SU-DHL-6 (cell line): Measurements from ENCODE around the gene SRD5A1.

ENCODE experiments used
- H2AFZ ChIP-seq: fragments of 200-600 bp; sonication (generic); 2 replicates; pipeline ENCODE4 v1.6.1; 2014; ENCODE audit warnings: low read depth, mild to moderate bottlenecking, moderate library complexity, mixed read lengths, antibody characterized with exemption, low read length; ENCODE audit not compliant: severe bottlenecking
- H3F3A ChIP-seq: fragments of 200-600 bp; shearing (Covaris generic); 2 replicates; pipeline ENCODE4 v1.6.0; 2016; ENCODE audit warnings: antibody characterized with exemption, mild to moderate bottlenecking; ENCODE audit not compliant: insufficient read depth
- H3K27ac ChIP-seq: fragments of 200-600 bp; sonication (generic); 2 replicates; pipeline ENCODE4 v1.5.1; 2016; ENCODE audit warnings: low read depth, mild to moderate bottlenecking, low read length, moderate library complexity, mixed read lengths
- H3K27me3 ChIP-seq: fragments of 200-600 bp; sonication (generic), shearing (Covaris generic); 2 replicates; pipeline ENCODE4 v1.6.0; 2014; ENCODE audit warnings: mild to moderate bottlenecking, low read length
- H3K36me3 ChIP-seq: fragments of 200-600 bp; sonication (generic); 2 replicates; pipeline ENCODE4 v1.6.1; 2014; ENCODE audit warnings: mild to moderate bottlenecking, low read length, mixed read lengths
- H3K4me2 ChIP-seq: fragments of 300-600, 200-600 bp; shearing (Covaris generic), sonication (generic); 2 replicates; pipeline ENCODE4 v1.6.0; 2014; ENCODE audit warnings: low read length, low read depth, mild to moderate bottlenecking; ENCODE audit not compliant: poor library complexity, severe bottlenecking
- H3K4me3 ChIP-seq: fragments of 200-600 bp; sonication (generic); 2 replicates; pipeline ENCODE4 v1.5.1; 2014; ENCODE audit warnings: antibody characterized with exemption, low read length, mild to moderate bottlenecking, mixed read lengths; ENCODE audit not compliant: insufficient read depth, poor library complexity, severe bottlenecking
- H3K79me2 ChIP-seq: fragments of 200-600 bp; sonication (generic); 2 replicates; pipeline ENCODE4 v1.6.1; 2014; ENCODE audit warnings: mild to moderate bottlenecking, low read length, moderate library complexity; ENCODE audit not compliant: insufficient read depth
- H3K9ac ChIP-seq: fragments of 200-600 bp; sonication (generic); 2 replicates; pipeline ENCODE4 v1.7.0; 2014; ENCODE audit warnings: mild to moderate bottlenecking, low read length
- H3K9me2 ChIP-seq: fragments of 200-600 bp; sonication (generic); replicated peaks from 2 replicates; pipeline ENCODE4 v1.6.1; 2014; ENCODE audit warnings: low read length; ENCODE audit not compliant: insufficient read depth
- H3K9me3 ChIP-seq: fragments of 200-600 bp; sonication (generic); 2 replicates; pipeline ENCODE4 v1.6.1; 2014; ENCODE audit warnings: low read length, mixed read lengths; ENCODE audit not compliant: insufficient read depth
- H4K20me1 ChIP-seq: fragments of 200-600 bp; sonication (generic); 2 replicates; pipeline ENCODE4 v1.6.1; 2014; ENCODE audit warnings: low read depth, mild to moderate bottlenecking, antibody characterized with exemption, low read length, moderate library complexity, mixed read lengths
- EZH2phosphoT487 ChIP-seq: fragments of 200-600 bp; sonication (generic), shearing (Covaris generic); conservative IDR thresholded peaks from 2 replicates; pipeline ENCODE4 v1.6.1; 2018; ENCODE audit warnings: mild to moderate bottlenecking, antibody characterized with exemption, low read length, moderate library complexity, mixed read lengths
- TF ChIP-seq, protein P1 (sequence below): fragments of 200-600 bp; sonication (generic); IDR thresholded peaks from one replicate; pipeline ENCODE4 v1.5.1; 2017; ENCODE audit warnings: antibody characterized with exemption, mild to moderate bottlenecking, low read length, moderate library complexity; ENCODE audit not compliant: insufficient read depth, poor library complexity, severe bottlenecking

The SRD5A1 gene

DNA sequence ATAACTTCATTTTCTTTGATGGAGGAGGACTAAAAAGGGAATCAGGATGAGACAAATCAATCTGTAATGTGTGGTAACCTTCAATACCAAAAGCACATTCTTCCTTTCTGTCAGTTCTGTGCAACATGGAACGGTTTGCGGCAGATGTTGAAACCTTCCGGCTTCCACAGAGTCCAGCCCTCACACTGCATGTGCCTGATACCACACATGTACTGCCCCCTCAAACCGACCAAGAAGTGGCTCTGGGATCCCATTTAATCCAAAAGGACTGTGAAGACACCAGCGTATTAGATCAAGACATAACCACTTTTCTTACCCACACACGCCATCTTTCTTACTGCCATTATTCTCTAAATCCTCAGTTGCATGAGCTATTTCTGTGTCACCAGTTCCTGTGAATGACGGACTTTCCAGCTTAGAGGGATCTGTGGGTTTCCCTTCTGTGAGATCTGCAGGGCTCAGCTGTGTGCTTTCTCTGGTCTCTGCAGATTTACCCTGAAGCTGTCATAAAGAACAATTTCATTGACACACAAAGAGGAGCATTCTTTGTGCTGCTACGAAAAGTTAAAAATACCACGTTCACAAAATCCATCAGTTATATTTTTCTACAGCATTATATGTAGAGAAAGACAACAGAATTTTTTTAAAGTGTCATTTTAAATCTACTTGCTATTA is 26.2 kb upstream of the SRD5A1 start:
- Histone ChIP-seq H3K4me3 (no peak overlapping the region), H3K4me2 (no peak overlapping the region)

DNA sequence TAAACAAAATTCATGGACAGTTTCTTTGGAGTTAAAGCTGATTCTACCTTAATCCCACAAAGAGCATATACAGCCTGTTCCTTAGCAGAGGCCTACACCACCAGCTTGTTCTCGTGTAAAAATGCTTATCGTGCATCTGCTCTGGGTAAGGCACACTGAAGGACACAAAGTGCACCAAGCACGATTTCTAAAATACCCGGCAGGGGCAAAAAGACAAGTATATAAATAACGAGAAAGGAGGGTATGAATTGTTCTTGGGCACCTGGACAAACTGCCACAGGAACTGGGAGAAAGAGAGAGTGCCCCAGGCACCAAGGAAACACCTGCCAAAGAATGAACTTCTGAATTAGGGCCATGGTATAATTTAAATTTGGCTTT is 25.7 kb upstream of the SRD5A1 start:
- no peak overlapping the region for H3K4me3 ChIP-seq
- H3K27me3 ChIP-seq, result no peaks in the 10 kb centered on the region
- H3K9me2 ChIP-seq, result no peaks in the 10 kb centered on the region
- H3K9me3 ChIP-seq, result no peaks in the 10 kb centered on the region
- H3K27ac ChIP-seq, result no peak overlapping the region
- H3K4me2 ChIP-seq, result no peak overlapping the region
- no peaks in the 10 kb centered on the region for H4K20me1 ChIP-seq
- no peak overlapping the region for H2AFZ ChIP-seq
- no peak for TF ChIP-seq EZH2phosphoT487
- TF ChIP-seq, protein P1, sequence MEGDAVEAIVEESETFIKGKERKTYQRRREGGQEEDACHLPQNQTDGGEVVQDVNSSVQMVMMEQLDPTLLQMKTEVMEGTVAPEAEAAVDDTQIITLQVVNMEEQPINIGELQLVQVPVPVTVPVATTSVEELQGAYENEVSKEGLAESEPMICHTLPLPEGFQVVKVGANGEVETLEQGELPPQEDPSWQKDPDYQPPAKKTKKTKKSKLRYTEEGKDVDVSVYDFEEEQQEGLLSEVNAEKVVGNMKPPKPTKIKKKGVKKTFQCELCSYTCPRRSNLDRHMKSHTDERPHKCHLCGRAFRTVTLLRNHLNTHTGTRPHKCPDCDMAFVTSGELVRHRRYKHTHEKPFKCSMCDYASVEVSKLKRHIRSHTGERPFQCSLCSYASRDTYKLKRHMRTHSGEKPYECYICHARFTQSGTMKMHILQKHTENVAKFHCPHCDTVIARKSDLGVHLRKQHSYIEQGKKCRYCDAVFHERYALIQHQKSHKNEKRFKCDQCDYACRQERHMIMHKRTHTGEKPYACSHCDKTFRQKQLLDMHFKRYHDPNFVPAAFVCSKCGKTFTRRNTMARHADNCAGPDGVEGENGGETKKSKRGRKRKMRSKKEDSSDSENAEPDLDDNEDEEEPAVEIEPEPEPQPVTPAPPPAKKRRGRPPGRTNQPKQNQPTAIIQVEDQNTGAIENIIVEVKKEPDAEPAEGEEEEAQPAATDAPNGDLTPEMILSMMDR, result no peak
- H3K9ac ChIP-seq, result no peak overlapping the region
- no peaks in the 10 kb centered on the region for H3F3A ChIP-seq
- H3K36me3 ChIP-seq, result peaks cover 60% of the 10 kb centered on the region
- H3K79me2 ChIP-seq, result 0 out of 2 replicates have a peak, but pooled peaks cover under 1% of the 10 kb centered on the region

More for the DNA sequence above, 26.2 kb upstream of the SRD5A1 start:
- no peak overlapping the region for H2AFZ ChIP-seq
- no peaks in the 10 kb centered on the region for H3K9me3 ChIP-seq
- H3K27ac ChIP-seq, result no peak overlapping the region
- no peak overlapping the region for H3K9ac ChIP-seq
- H3K27me3 ChIP-seq, result no peaks in the 10 kb centered on the region
- H4K20me1 ChIP-seq, result no peaks in the 10 kb centered on the region
- peaks cover 58% of the 10 kb centered on the region for H3K36me3 ChIP-seq
- no peak for TF ChIP-seq EZH2phosphoT487
- TF ChIP-seq, protein P1, result no peak
- H3K79me2 ChIP-seq, result no peaks in the 10 kb centered on the region
- H3F3A ChIP-seq, result no peaks in the 10 kb centered on the region
- no peaks in the 10 kb centered on the region for H3K9me2 ChIP-seq

DNA sequence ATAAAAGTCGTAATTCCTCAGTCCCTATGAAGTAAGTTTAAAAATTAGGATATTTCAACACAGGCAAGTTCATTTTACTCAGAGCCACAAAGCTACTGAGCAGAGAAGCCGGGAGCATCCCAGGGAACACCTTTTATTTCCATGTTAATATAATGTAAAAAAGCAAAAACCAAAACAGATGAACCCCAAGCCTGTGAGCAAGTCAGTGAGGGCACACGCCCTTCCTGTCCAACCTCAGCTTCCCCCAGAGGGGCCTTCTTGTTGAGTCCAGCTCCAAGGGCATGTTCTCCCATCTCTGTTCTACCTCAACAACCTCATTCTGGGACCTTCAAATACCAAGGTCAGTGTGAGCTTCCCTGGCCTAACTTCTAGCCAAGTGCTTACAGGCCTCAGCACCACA is 25.2 kb upstream of the SRD5A1 start:
- no peak overlapping the region for H3K4me3 ChIP-seq
- H3K9me2 ChIP-seq, result no peaks in the 10 kb centered on the region
- TF ChIP-seq EZH2phosphoT487, result no peak
- TF ChIP-seq, protein P1, result no peak
- no peaks in the 10 kb centered on the region for H3K9me3 ChIP-seq
- H3K27me3 ChIP-seq, result no peaks in the 10 kb centered on the region
- no peak overlapping the region for H2AFZ ChIP-seq
- no peaks in the 10 kb centered on the region for H4K20me1 ChIP-seq
- H3F3A ChIP-seq, result no peaks in the 10 kb centered on the region
- peaks cover 56% of the 10 kb centered on the region for H3K36me3 ChIP-seq
- H3K27ac ChIP-seq, result no peak overlapping the region
- H3K4me2 ChIP-seq, result no peak overlapping the region
- no peak overlapping the region for H3K9ac ChIP-seq
- H3K79me2 ChIP-seq, result peaks cover 5% of the 10 kb centered on the region; the same call in 1 of the 2 replicates
